GM12801 (cell line): ENCODE results near the gene INO80D.

Experiments used
- TF ChIP-seq, protein P1 (sequence below): IDR thresholded peaks from one replicate; pipeline ENCODE4 v1.5.1; 2011; ENCODE audit warnings: control low read depth; ENCODE audit not compliant: insufficient read length; ENCODE audit errors: extremely low read depth

The INO80D gene

DNA sequence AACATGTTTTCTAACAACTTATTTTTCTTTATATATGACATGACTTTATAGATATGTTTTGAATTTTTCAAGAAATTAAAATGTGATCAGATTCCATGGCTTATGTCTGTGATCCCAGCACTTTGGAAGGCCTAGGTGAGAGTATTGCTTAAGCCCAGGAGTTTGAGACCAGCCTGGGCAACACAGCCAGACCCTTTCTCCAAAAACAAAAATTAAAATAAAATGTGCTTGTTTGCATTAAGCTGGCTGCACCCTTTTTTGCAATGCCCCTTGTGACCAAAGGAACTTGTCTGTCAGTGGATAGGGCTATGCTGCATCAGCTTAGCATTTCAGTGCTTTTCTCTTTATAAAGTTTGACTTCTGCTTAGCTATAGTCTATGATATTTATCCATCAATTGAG lies 2.3 kb upstream of the INO80D start:
- TF ChIP-seq, protein P1, sequence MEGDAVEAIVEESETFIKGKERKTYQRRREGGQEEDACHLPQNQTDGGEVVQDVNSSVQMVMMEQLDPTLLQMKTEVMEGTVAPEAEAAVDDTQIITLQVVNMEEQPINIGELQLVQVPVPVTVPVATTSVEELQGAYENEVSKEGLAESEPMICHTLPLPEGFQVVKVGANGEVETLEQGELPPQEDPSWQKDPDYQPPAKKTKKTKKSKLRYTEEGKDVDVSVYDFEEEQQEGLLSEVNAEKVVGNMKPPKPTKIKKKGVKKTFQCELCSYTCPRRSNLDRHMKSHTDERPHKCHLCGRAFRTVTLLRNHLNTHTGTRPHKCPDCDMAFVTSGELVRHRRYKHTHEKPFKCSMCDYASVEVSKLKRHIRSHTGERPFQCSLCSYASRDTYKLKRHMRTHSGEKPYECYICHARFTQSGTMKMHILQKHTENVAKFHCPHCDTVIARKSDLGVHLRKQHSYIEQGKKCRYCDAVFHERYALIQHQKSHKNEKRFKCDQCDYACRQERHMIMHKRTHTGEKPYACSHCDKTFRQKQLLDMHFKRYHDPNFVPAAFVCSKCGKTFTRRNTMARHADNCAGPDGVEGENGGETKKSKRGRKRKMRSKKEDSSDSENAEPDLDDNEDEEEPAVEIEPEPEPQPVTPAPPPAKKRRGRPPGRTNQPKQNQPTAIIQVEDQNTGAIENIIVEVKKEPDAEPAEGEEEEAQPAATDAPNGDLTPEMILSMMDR: no peak

DNA sequence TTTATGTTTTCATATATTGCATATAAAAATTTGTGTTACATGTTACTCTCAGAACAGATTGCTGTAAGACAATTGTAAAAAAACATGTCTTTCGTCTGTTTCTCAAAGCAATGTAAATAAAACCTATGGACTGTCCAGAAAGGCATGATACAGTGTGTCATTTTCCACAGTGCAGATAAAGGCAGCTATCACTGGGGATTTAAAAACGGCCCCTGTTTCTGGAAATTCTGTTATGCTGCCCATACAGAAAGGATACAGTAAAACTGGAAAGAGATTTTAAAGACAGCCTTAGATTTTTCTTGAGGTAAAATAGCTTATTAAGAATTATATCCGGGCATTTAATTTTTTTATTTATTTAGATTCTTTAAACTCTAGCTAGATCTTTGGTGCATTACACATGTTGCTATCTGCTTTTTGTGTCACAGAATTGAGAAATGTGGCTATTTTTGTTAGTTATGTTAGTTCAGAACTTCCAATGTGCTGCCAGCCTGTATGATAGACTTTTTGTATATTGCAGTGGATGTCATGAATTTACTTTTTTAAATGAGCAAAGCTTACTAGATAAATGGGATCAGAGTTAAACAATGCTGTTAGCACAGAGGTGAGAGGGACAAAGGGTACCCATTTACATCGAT lies 859 bp upstream of the INO80D start:
- TF ChIP-seq, protein P1: no peak

DNA sequence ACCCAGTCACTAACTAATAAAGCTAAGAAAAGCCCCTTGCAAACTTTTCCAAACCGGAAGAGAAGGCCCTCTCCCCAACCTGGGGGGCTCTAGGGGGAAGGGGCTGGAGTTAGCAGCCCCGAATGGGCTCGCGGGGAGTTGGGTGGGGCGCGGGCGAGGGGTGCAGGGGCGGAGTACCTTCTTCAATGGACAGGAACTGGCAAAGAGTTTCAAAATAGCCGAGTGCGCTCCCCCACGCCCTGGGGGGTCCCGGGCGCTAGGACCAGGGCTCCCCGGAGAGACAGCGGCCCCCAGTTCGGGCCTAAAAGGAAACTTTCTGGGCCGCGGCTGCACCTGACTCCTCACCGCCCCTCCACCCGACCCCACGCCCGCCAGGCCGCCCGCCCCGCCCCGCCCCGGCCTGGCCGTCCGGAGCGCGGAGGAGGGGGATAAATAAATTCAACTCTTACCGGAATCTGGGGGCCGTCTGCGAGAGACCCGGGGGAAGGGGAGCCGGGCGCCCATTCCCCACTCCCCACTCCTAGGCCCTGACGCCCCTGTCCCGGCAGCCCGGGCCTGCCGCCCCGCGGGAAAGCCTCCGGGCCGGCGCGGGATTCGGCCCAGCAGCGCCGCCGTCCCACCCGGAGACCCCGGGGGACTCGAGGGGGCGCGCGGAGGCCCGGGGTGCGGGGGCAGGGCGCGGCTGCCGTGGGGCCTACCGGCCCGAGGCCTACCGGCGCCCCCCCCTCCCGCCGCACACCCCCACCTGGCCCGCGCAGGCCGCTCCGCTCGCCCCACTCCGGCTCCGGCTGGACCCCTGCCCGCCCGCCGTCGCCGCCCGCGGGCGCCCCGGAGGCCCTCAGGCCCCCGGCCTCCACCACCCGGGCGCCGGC lies 868 bp downstream of the INO80D start:
- TF ChIP-seq, protein P1: no peak

DNA sequence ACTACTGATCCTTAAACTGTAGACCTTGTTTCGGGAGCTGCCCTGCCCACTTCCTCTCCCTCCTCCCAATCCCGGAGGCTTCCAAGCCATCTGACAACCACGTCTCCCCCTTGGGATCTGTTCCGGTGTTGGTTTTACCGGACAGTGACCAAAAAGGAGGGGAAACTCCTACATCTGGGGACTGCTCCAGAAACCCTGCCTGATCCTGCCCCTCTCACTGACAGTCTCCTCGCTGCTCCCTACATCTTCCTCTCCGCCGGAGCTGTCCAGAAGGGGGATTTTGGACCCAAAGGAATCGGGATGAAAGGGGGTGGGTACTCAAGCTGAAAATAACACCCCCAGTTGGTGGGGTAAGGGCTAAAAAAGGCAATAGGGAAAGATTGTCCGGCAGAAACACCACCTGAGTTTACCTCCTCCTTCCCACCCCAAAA lies 1.5 kb downstream of the INO80D start:
- TF ChIP-seq, protein P1: no peak

DNA sequence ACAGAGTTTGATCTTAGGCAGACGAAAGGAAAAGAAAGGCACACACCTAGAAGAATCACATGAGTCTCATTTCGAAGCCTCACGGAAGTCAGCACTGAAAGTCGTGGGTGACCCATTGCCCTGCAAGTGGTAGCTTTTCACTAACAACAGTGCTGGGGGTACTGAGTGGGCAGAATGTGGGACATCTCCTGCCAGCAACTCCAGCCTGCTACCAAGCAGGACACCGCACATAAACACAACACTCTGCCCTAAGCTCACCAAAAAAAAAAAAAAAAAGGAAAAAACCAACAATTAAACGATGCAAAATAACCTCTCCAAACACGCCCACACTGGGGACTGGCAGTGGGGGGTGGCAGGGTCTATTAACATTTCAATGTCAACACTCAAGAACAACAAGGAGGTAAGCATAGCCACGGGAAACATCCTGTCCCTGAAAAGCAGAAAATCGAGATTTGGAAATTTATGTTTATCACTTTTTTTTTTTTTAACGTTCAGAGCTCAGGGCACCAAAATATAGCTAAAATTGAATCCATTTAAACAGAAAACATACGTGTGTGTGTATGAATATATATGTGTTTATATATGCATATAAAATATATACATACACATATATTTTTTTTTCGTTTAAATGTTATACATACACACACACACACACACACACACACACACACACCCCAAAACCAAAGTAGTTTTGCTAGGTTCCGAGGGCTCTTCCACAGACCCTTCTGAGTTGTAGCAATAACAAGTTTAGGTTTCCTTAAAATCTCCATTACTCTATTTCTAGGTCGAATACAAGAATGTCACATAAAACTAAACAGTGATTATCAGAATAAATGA lies 2.2 kb downstream of the INO80D start:
- TF ChIP-seq, protein P1: no peak

DNA sequence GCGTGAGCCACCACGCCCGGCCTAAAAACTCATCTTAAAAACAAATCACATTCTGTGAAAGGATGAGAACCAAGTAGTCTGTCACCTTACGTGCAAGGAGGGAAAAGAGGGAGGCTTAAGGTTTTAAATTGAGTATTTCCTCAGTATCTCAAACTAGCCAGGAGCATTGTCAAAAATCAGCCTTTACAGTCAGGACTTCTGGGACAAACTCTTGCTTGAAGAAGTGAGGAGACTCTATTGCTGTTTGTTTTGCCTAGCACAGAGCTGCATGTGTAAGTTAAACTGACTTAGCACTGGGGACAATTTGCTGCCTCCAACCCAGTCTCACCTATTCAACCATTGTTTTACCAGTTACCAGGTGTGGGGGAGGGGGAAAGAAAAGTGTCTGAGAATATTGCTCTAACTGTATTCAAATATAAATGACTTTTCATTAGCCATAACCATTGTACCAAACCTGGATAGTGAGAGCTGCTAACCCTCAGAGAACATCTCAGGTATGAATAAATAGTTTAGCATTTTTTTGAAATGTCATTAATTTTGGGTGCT lies 3.6 kb downstream of the INO80D start:
- TF ChIP-seq, protein P1: no peak

DNA sequence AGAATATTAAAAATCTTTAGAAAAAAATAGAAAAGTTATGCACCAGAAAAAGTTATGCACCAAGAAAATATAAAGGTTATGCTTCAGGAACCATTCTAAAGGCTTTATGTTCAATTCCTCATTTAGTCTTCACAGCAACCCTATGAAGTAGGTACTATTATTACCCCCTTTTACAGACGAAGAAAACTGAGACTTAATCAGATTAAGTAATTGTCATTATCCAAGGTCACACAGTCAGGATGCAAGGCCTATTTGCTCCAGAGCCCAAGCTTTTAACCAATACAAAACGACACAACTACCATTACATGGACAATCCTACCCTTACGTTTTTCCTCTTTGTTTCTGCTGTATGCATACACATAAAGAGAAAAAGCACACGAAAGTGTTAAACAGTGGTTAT lies 5.0 kb downstream of the INO80D start:
- TF ChIP-seq, protein P1: no peak
